Measurements from ENCODE around the gene NR1H2. TPM values are rescaled to one million over a fixed set of nuclear protein-coding genes. Genes with fewer than 3 reads are reported as not detected.

Gene NR1H2
- total RNA-seq, 1 donor = 59.7 TPM

DNA sequence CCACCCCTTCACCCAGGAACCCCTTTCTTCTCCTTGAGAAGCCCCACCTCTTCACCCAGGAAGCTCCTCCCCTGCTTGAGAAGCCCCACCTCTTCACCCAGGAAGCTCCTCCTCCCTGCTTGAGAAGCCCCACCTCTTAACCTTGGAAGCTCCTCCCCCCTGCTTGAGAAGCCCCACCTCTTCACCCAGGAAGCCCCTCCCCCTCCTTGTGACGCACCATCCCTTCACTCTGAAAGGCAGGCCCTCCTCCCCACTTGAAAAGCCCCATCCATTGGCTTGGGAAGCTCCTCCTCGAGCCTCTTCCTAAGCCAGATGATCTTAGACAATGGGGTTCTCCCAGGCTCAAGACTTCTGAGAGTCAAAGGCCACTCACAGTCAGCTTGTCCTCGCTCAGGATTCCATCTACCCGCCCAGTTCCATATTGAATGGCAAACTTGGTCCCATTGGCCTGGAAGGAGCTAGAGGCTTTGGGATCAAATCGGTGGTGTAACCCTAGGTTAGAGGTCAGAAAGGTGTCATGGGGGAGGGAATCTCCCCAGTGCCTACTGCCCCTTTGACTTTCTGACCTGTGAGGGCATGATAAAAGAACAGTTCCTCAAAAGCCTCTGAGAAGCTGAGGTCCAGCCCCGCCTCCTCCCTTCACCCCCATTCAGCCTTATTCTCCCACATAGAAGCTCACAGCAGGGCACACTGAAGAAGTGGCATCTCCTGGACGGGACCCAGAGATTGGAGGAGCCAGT, 14.8 kb upstream of the NR1H2 start:
- no peak for TF ChIP-seq CTCF (IDR thresholded peaks at IDR 0.05; ENCODE audit: insufficient read depth, low read length)
- H3K4me3 ChIP-seq (ENCODE audit: low read depth, low read length) = no peak overlapping the region
- DNase-seq (ENCODE audit: low read depth) = no peak

DNA sequence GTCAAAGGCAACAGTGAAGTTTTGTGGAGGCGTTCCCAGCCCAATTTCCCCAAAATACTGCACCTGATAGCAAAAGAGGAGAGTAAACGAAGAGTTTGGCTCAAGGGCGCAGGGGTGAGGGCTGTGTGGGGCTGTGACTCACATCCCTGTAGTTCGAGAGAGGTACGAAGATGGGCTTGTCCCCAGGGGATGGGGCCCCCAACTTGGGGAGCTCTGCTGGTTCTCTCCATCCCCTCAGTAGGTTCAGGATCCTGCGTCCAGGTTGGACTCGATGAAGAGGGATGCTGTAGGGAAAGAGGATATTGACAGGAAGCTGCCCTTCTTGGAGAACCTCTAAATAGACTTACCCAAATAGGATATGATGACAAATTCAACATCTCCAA, 14.2 kb upstream of the NR1H2 start:
- no peak for TF ChIP-seq CTCF (IDR thresholded peaks at IDR 0.05; ENCODE audit: insufficient read depth, low read length)
- no peak for DNase-seq (ENCODE audit: low read depth)
- H3K4me3 ChIP-seq (ENCODE audit: low read depth, low read length) = no peak overlapping the region

DNA sequence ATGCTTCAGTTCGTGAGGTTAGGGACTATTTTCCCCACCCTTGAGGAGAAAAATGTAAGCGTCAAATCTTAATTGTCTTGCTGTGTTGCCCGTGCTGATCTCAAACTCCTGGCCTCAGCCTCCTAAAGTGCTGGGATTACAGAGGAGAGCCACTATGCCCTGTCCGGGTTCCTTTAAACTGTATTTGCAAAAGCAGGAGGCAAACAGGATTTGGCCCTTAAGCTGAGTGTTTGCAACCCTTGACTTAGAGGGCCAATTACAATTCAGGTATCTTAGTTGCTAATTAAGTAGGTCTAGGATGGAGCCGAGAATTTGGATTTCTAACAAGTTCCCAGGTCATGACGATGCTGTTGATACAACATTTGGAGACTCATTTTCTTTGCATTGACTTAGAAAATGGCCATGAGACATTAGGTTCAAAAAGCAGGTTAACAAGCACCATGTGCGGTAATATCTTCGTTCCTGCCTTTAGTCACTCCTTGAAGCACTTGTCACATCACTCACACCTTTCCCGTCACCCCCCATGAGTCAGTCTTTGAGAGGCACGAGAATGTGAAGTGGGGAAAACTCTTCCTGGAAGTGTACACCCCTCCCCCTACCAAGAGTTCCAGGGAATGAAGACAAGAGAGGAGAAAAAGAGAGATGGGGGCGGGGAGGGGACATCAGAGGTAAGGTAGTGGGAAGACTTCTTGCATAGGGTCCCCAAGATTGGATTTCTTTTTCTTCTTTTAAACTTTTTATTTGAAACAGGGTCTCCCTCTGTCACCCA, 13.4 kb upstream of the NR1H2 start:
- no peak overlapping the region for H3K4me3 ChIP-seq (ENCODE audit: low read depth, low read length)
- TF ChIP-seq CTCF (IDR thresholded peaks at IDR 0.05; ENCODE audit: insufficient read depth, low read length) = no peak
- DNase-seq (ENCODE audit: low read depth) = no peak

DNA sequence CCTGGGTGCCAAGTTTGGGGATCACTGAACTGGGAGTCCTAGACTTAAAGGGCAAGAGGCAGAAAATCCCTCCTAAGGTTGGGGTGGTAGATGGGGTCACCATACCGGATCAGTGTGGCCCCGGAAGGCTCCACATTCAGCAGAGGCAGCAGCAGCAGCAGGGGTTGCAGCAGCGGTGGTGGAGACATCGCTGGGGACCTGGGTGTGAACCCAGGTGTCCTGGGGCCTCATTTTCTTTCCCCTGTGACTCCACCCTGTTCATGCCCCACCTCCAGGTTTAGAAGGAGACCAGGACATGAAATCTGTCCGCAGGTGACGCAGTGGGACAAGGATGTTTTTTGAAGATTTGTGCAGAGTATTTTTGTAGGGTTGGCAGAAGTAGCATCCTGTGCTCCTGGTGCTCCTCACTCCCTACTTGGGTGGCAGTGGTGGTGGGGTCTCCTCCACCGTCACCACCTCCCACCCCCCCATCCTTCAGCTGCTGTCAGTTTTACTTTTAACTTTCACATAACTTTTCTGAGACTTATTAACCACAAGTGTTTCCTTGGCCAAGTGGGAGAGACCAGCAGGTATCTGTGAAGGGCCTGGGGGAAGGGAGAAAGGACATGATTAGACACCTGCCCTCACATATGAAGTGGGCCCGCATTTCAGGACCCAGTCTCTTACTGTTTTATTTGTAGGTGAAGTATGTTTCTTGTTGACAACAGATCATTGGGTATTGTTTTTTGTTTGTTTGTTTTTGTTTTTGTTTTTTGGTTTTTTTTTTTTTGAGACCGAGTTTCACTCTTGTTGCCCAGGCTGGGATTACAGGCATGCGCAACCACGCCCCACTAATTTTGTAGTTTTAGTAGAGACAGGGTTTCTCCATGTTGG, 10.6 kb upstream of the NR1H2 start, which contains the start of gene NAPSA:
Gene NAPSA (minus strand): TSS at position 206 of the 873 bp plus-strand sequence. CDS start 18 bp downstream, at position 188.
- H3K4me3 ChIP-seq (ENCODE audit: low read depth, low read length) = no peak within 1 kb of the TSS
- no peak for DNase-seq (ENCODE audit: low read depth)
- no peak for TF ChIP-seq CTCF (IDR thresholded peaks at IDR 0.05; ENCODE audit: insufficient read depth, low read length)

- peak; percentile 75 for TF ChIP-seq CTCF (IDR thresholded peaks at IDR 0.05; ENCODE audit: insufficient read depth, low read length)
These were observed 7.3 kb upstream of the NR1H2 start for GRCh38 chr19:50368649-50369570.

More at GRCh38 chr19:50368649-50369570, 7.3 kb upstream of the NR1H2 start:
- H3K4me3 ChIP-seq (ENCODE audit: low read depth, low read length) = peak overlapping the region; percentile 88
- peak; percentile 93 for DNase-seq (ENCODE audit: low read depth)

All from fibroblast of the aortic adventitia (primary cell).